DMS114 treated with DMSO at 0.1 percent for 48 hours (cell line): ENCODE measurements around the gene P2RX7.
"Not testable (repeated sequence)": the region's sequence is repeated elsewhere in the genome, so short reads cannot be mapped to it uniquely, and the experiment has no call there.

ENCODE experiments used
- DNase-seq: peaks from one replicate; lab custom pipeline; 2025; ENCODE audit not compliant: unreplicated experiment; lab: John Stamatoyannopoulos, UW

Gene P2RX7

DNA sequence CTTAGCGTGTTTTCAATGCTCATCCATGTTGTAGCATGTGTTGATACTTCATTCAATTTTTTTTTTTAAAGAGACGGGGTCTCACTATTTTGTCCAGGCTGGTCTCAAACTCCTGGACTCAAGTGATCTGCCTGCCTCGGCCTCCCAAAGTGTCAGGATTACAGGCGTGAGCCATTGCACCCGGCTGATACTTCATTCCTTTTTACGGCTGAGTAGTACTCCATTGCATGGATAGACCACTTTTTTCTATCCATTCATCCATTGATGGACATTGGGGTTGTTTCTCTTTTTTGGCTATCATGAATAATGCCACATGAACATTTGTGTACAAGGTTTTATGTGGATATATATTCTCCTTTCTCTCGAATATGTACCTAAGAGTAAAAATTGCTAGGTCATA, 1.2 kb downstream of the P2RX7 start:
- no peak for DNase-seq

- no peak for DNase-seq
Measured at GRCh38 chr12:121135320-121135719, 2.6 kb downstream of the P2RX7 start.

GRCh38 chr12:121137512-121137911, 4.8 kb downstream of the P2RX7 start:
- no peak for DNase-seq

GRCh38 chr12:121138284-121138683, 5.6 kb downstream of the P2RX7 start:
- no peak for DNase-seq

DNA sequence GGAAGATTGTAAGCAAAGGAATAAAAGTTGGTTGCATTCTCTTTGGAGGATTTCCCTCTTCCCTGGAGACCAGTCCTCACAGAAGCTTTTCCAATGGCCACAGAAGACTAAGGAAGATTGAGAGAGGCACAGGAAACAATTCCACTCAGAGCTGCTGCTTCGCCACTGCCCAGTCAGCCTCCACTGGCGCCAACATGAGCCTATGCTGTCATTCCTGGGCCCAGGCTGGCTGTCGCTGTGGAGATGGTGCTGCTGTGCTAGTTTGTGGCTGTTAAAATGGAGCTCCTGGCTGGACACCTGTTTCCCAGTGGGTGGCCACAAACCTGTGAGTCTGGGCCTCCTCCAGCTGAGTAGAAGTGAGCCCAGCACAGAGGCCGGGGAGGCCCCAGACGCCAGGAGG, 6.6 kb downstream of the P2RX7 start:
- no peak for DNase-seq

- no peak for DNase-seq
Measured at GRCh38 chr12:121142171-121142950, 9.7 kb downstream of the P2RX7 start.

GRCh38 chr12:121144416-121144914, 11.8 kb downstream of the P2RX7 start:
- DNase-seq: no peak

- DNase-seq: no peak
Measured at GRCh38 chr12:121145221-121145620, 12.5 kb downstream of the P2RX7 start.

GRCh38 chr12:121149289-121149688, 16.6 kb downstream of the P2RX7 start:
- not testable (repeated sequence) for DNase-seq

DNA sequence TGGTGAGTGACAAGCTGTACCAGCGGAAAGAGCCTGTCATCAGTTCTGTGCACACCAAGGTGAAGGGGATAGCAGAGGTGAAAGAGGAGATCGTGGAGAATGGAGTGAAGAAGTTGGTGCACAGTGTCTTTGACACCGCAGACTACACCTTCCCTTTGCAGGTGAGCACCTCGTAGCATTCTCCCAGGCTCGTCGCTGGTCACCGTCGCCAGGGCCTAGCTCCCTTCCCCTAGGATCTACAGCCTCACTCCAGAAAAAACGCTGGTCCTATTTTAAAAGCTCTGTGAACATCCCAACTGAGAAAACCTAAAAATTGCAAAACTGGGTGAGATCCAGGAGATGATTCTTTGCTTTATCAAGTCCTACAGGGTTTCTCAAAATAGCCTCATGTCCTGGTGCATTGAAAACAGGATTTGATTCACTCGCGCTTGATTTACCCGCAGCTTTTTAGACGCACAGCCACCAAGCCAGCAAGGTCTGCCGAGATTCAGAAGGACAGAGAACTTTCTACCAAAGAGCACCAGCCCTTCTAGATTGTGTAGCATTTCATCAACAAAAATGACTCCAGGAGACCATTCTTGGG, 22.2 kb downstream of the P2RX7 start:
- no peak for DNase-seq

- no peak for DNase-seq
Measured at GRCh38 chr12:121156365-121156764, 23.7 kb downstream of the P2RX7 start.

- no peak for DNase-seq
Measured at GRCh38 chr12:121158085-121158484, 25.4 kb downstream of the P2RX7 start.

DNA sequence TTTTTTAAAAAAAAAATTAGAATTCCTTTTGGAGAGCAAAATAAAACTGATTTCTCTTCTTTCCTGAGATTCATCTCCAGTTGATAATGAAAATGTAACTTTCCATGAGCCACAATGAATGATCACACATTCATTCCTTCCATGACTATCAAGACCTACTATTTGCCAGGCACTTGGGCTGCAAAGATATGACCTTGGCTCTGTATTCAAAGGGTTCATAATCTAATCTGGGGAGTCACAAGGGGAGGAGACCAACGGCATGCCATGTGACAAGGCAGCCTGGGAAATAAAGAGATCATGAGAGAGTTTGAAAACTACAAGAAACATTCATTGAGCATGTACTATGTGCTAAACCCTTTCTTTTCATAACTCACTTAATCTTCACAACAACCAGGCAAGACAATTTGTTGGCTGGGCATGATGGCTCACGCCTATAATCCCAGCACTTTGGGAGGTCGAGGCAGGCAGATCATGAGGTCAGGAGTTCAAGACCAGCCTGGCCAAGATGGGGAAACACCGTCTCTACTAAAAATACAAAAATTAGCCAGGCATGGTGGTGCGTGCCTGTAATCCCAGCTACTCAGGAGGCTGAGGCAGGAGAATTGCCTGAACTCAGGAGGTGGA, 26.2 kb downstream of the P2RX7 start:
- not testable (repeated sequence) for DNase-seq

- DNase-seq: no peak
Measured at GRCh38 chr12:121159467-121160307, 27.0 kb downstream of the P2RX7 start.

DNA sequence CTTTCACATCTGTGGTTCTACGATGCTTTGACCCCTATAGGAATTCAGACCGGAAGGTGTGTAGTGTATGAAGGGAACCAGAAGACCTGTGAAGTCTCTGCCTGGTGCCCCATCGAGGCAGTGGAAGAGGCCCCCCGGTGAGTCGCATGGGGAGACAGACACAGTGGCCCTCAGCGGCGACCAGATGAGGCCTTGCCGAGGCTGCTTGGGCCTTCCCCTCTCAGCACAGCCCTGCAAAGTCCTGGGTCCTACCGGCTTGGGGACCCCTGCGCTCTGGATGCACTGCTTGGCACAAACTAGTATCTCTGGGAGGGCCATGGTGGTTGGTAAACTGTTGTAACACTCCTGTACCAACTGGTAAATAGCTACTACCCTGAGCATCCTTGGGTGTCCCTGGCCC, 29.7 kb downstream of the P2RX7 start:
- no peak for DNase-seq

DNA sequence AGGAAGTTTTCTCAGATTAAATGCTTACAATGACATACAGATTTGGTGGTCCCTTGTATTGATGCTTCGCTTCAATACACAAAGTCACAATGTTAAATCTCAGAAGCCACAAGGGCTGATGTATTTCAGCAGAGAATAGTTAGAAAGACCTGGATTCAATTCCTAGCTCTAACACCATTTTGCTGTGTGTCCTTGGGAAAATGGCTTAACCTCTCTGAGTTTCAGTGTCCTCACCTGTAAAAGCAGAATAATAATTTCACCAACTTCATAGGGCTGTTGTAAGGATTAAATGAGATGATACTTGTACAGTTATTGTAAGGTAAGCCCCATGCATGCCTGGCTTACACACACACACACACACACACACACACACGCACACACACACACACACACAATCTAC, 30.3 kb downstream of the P2RX7 start:
- DNase-seq: no peak

DNA sequence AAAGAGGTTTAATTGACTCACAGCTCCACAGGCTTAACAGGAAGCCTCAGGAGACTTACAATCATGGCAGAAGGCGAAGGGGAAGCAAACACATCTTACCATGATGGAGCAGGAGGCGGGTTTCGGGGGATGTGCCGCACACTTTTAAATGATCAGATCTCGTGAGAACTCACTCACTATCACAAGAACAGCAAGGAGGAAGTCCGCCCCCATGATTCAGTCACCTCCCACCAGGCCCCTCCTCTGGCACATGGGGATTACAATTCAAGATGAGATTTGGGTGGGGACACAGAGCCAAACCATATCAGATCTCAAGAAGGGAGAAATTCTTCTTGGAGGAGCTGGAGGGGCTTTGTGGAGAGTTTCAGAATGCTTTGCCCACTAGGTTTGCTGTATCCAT, 32.2 kb downstream of the P2RX7 start:
- not testable (repeated sequence) for DNase-seq

DNA sequence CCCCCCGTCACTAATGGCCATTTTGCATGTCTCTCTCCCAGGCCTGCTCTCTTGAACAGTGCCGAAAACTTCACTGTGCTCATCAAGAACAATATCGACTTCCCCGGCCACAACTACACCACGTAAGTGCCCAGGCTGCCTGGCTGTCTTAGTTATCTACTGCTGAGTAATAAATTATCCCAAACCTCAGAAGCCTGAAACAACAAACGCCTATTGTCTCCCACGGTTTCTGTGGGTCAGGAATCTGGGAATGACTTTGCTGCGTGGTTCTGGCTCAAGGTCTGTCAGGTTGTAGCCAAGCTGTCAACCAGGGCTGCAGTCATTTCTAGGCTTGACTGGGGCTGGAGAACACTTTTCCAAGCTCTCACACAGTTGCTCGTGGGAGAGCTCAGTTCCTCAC, 32.6 kb downstream of the P2RX7 start:
- DNase-seq: no peak

- DNase-seq: no peak
Measured at GRCh38 chr12:121166356-121166755, 33.7 kb downstream of the P2RX7 start.

- no peak for DNase-seq
Measured at GRCh38 chr12:121167232-121167820, 34.6 kb downstream of the P2RX7 start.

DNA sequence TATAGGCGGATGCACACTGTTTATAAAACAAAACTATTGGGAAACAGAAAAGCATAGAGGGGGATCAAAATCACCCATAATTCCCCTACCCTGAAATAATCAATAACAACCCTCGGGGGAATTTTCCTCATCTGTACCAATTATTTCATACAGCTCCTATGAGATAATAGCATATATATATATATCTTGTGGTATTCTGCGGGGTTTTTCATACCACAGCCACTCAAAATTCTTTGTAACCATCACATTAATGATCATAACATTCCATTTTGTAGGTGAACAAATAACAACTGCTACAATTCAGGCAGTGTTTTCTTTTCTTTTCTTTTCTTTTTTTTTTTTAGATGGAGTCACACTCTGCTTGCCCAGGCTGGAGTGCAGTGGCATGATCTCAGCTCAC, 35.3 kb downstream of the P2RX7 start:
- DNase-seq: no peak
